Neuronal stem cell (in vitro differentiated cells): ENCODE results near the gene CRHR1.

Source experiments
- DNase-seq: peaks from one replicate; pipeline ENCODE4 v3.0.0-alpha.2; 2013; ENCODE audit warnings: low spot score
- H2AFZ ChIP-seq: one replicate; pipeline ENCODE4 v1.6.1; 2013; ENCODE audit warnings: mild to moderate bottlenecking, low read length, inconsistent platforms
- H2AK5ac ChIP-seq: 2 replicates; pipeline ENCODE4 v1.6.1; 2013; ENCODE audit warnings: low read depth, mild to moderate bottlenecking, inconsistent platforms, low read length, moderate library complexity, mixed read lengths
- H2BK120ac ChIP-seq: 2 replicates; pipeline ENCODE4 v1.6.1; 2013; ENCODE audit warnings: low read depth, mild to moderate bottlenecking, inconsistent platforms, low read length, moderate library complexity, mixed read lengths
- H2BK12ac ChIP-seq: one replicate; pipeline ENCODE4 v1.6.1; 2013; ENCODE audit warnings: low read length, inconsistent platforms
- H2BK15ac ChIP-seq: 2 replicates; pipeline ENCODE4 v1.6.1; 2013; ENCODE audit warnings: mild to moderate bottlenecking, low read length, inconsistent platforms, mixed read lengths
- H2BK5ac ChIP-seq: one replicate; pipeline ENCODE4 v1.6.1; 2013; ENCODE audit warnings: inconsistent platforms, mild to moderate bottlenecking, low read length, moderate library complexity
- H3K14ac ChIP-seq: one replicate; pipeline ENCODE4 v1.6.1; 2013; ENCODE audit warnings: low read length, inconsistent platforms
- H3K18ac ChIP-seq: 2 replicates; pipeline ENCODE4 v1.6.1; 2013; ENCODE audit warnings: low read length, inconsistent platforms
- H3K23ac ChIP-seq: 2 replicates; pipeline ENCODE4 v1.6.1; 2013; ENCODE audit warnings: low read depth, mild to moderate bottlenecking, mixed read lengths, low read length, inconsistent platforms; ENCODE audit not compliant: poor library complexity
- H3K27ac ChIP-seq: replicated peaks from 3 replicates; pipeline ENCODE4 v1.5.1; 2013; ENCODE audit warnings: low read length, inconsistent platforms
- H3K27me3 ChIP-seq, 3 experiments: 2 replicates each; pipeline ENCODE4 v1.6.1; 2013; ENCODE audit warnings: low read length in 3 of 3, mild to moderate bottlenecking in 2 of 3, inconsistent platforms in 1 of 3, low read depth in 1 of 3, mixed read lengths in 1 of 3, moderate library complexity in 1 of 3; ENCODE audit not compliant: control insufficient read depth in 3 of 3, insufficient read depth in 3 of 3
- H3K36me3 ChIP-seq, 2 donors: replicated peaks in 1 of 2; 2 replicates each; pipeline ENCODE4 v1.6.1; 2013; ENCODE audit warnings: low read length in 2 of 2; ENCODE audit not compliant: control insufficient read depth in 2 of 2, insufficient read depth in 2 of 2
- H3K4ac ChIP-seq: 2 replicates; pipeline ENCODE4 v1.6.1; 2013; ENCODE audit warnings: inconsistent platforms, mild to moderate bottlenecking, low read length, moderate library complexity
- H3K4me1 ChIP-seq, 2 donors: 1 replicate in 1 of 2; 2 replicates in 1 of 2; pipeline ENCODE4 v1.6.1; 2013; ENCODE audit warnings: low read length in 2 of 2, low read depth in 1 of 2; ENCODE audit not compliant: control insufficient read depth in 2 of 2, insufficient read depth in 1 of 2
- H3K4me2 ChIP-seq: one replicate; pipeline ENCODE4 v1.6.1; 2013; ENCODE audit warnings: mild to moderate bottlenecking, low read length, inconsistent platforms; ENCODE audit not compliant: insufficient read depth, poor library complexity, severe bottlenecking
- H3K4me3 ChIP-seq, 2 donors: 2 replicates each; pipeline ENCODE4 v1.5.1; 2013; ENCODE audit warnings: low read length in 2 of 2, mild to moderate bottlenecking in 2 of 2, inconsistent platforms in 1 of 2, moderate library complexity in 1 of 2
- H3K79me1 ChIP-seq: one replicate; pipeline ENCODE4 v1.6.1; 2013; ENCODE audit warnings: low read depth, mild to moderate bottlenecking, inconsistent platforms, low read length, moderate library complexity
- H3K9ac ChIP-seq: one replicate; pipeline ENCODE4 v1.6.1; 2013; ENCODE audit warnings: mild to moderate bottlenecking, low read depth, low read length, inconsistent platforms; ENCODE audit not compliant: poor library complexity
- H3K9me3 ChIP-seq, 2 donors: replicated peaks in 1 of 2; 2 replicates each; pipeline versions ENCODE3 to v1.6.1; 2013; ENCODE audit warnings: low read length in 2 of 2, mild to moderate bottlenecking in 2 of 2, inconsistent platforms in 1 of 2, low read depth in 1 of 2, mixed read lengths in 1 of 2, moderate library complexity in 1 of 2; ENCODE audit not compliant: control insufficient read depth in 2 of 2, insufficient read depth in 1 of 2
- H4K8ac ChIP-seq: one replicate; pipeline ENCODE4 v1.6.1; 2013; ENCODE audit warnings: low read depth, mild to moderate bottlenecking, inconsistent platforms, low read length, moderate library complexity
- H4K91ac ChIP-seq: one replicate; pipeline ENCODE4 v1.6.1; 2013; ENCODE audit warnings: low read length, low read depth, mild to moderate bottlenecking, inconsistent platforms; ENCODE audit not compliant: poor library complexity
- WGBS, 2 donors: extraction: QIAGEN DNeasy Blood & Tissue Kit; methylation state at CpG; one replicate each; pipeline ENCODE4 v1.1.7; 2013; ENCODE audit warnings: missing lambda C conversion rate in 2 of 2, mixed read lengths in 1 of 2; ENCODE audit not compliant: insufficient read length in 2 of 2, insufficient replicate concordance in 1 of 2; ENCODE audit errors: extremely low coverage in 2 of 2; 5-methylcytosine and 5-hydroxymethylcytosine counted together

Gene CRHR1

DNA sequence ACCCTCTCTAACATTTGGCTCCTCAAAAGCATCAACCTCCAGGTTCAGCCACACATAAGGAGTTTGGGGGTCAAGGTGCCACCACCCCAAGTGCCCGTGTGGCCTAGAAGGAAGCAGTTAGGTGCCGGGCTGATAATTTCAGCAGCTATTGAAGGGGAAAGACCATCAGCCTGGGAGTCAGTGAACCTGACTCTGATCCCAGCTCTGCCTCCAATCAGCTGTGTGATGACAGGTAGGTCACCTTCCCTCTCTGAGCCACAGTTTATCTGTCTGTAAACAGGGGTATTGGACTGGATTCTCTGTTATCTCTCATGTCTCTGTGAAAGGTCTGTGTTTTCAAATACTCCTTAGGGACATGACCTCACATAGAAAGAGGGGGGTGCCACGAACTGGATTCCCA lies 3.9 kb downstream of the CRHR1 start:
- Histone ChIP-seq H3K9me3 (no peaks in the 10 kb centered on the region), H2BK120ac (no peak overlapping the region), H4K8ac (no peak overlapping the region), H3K4me3 (no peak overlapping the region), H3K4ac (no peak overlapping the region), H3K14ac (no peak overlapping the region), H3K79me1 (no peaks in the 10 kb centered on the region), H2AK5ac (no peak overlapping the region), H2BK15ac (no peak overlapping the region), H3K27ac (no peak overlapping the region), H3K4me1 (peaks cover 4 to 12% of the 10 kb centered on the region in 2 donors), H3K23ac (no peak overlapping the region), H2AFZ (no peak overlapping the region), H3K9ac (no peak overlapping the region), H4K91ac (no peak overlapping the region), H2BK5ac (no peak overlapping the region), H3K4me2 (no peak overlapping the region), H3K27me3 (peaks cover 0 to 94% (median 22%) of the 10 kb centered on the region in 3 experiments), H3K18ac (no peak overlapping the region), H3K36me3 (no peaks in the 10 kb centered on the region), H2BK12ac (no peak overlapping the region)
- no CpG with 5 or more reads among the region's 3 CpGs for WGBS, 2 donors
- no peak for DNase-seq

DNA sequence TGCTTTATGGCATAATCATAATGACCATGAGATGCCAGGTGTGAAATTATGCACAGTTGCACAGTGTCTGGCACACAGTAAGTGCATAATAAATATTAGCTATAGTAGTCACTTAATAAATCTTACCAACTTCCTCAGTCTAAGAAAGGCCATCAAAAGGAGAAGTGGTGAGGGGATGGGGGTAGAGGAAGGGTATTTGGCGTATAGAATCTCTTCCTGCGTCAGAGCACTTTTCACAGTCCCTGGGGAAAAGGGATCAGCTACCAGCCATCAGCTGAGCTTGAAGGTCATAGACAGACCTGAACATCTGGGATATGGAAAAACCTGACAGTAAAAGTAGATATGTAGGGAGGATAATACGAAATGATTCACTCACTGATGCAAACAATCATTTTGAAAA lies 5.8 kb downstream of the CRHR1 start:
- Histone ChIP-seq H3K23ac (no peak overlapping the region), H2BK5ac (no peak overlapping the region), H3K4me1 (peaks cover 2 to 5% of the 10 kb centered on the region in 2 donors), H3K9ac (no peak overlapping the region), H3K27me3 (peaks cover 0 to 91% (median 14%) of the 10 kb centered on the region in 3 experiments), H3K36me3 (no peaks in the 10 kb centered on the region), H2BK120ac (no peak overlapping the region), H3K14ac (no peak overlapping the region), H2AFZ (no peak overlapping the region), H2AK5ac (no peak overlapping the region), H4K91ac (no peak overlapping the region), H2BK15ac (no peak overlapping the region), H3K4me3 (no peak overlapping the region), H3K9me3 (no peaks in the 10 kb centered on the region), H3K27ac (no peak overlapping the region), H3K4me2 (no peak overlapping the region), H3K18ac (no peak overlapping the region), H4K8ac (no peak overlapping the region), H2BK12ac (no peak overlapping the region), H3K79me1 (no peaks in the 10 kb centered on the region), H3K4ac (no peak overlapping the region)
- WGBS, 2 donors, result no CpG with 5 or more reads among the region's 3 CpGs
- DNase-seq, result no peak

GRCh38 chr17:45790296-45790922 lies 6.3 kb downstream of the CRHR1 start:
- WGBS, 2 donors, result no CpG with 5 or more reads among the region's 11 CpGs
- Histone ChIP-seq H3K4ac (no peak overlapping the region), H3K79me1 (no peaks in the 10 kb centered on the region), H3K4me3 (no peak overlapping the region), H3K23ac (no peak overlapping the region), H3K27ac (no peak overlapping the region), H3K9me3 (no peaks in the 10 kb centered on the region), H2BK12ac (no peak overlapping the region), H2AK5ac (no peak overlapping the region), H3K4me1 (peaks cover 0 to 8% of the 10 kb centered on the region in 2 donors), H3K9ac (no peak overlapping the region), H2AFZ (no peak overlapping the region), H4K91ac (no peak overlapping the region), H2BK15ac (no peak overlapping the region), H2BK5ac (no peak overlapping the region), H3K36me3 (no peaks in the 10 kb centered on the region), H2BK120ac (no peak overlapping the region), H4K8ac (no peak overlapping the region), H3K14ac (no peak overlapping the region), H3K27me3 (peaks cover 0 to 91% (median 8%) of the 10 kb centered on the region in 3 experiments), H3K18ac (no peak overlapping the region), H3K4me2 (no peak overlapping the region)
- no peak for DNase-seq

DNA sequence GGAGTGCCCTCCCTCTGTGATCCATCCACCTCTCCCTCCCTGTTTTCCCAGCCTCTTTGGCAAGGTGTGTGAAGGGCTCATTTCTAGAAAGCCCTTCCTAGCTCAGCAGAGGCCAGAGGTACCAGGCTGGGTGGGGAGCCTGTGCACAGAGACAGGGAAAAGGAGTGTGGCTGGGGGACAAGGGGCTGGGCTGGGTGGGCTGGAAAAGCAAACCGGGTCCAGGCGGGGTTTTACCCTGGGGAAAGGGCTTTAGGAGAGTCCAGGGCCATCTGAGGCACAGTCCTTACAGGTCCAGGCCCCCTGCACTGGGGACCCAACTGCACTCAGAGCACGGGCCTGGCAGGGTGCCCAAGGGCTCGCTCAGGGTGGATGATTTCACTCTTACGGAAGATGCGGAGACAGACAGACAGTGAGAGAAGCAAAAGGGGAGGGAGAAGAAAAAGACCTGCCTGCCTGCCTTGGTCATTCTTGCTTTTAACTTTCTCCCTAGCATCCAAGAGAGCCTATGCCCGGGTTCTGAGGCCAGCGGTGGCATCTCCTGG lies 7.0 kb downstream of the CRHR1 start:
- no peak overlapping the region for H3K4me2 ChIP-seq
- no peak overlapping the region for H2BK120ac ChIP-seq
- no peak overlapping the region for H2BK5ac ChIP-seq
- peaks cover 0 to 89% (median 2%) of the 10 kb centered on the region in 3 experiments for H3K27me3 ChIP-seq
- no peak overlapping the region for H2BK12ac ChIP-seq
- H2BK15ac ChIP-seq, result no peak overlapping the region
- H3K14ac ChIP-seq, result no peak overlapping the region
- no peak overlapping the region for H2AK5ac ChIP-seq
- peak overlapping the region; percentile 39 for H3K18ac ChIP-seq
- peaks cover 0 to 6% of the 10 kb centered on the region in 2 donors for H3K4me1 ChIP-seq
- H4K8ac ChIP-seq, result no peak overlapping the region
- H3K4ac ChIP-seq, result no peak overlapping the region
- WGBS, 2 donors, result no CpG with 5 or more reads among the region's 8 CpGs
- no peaks in the 10 kb centered on the region for H3K36me3 ChIP-seq
- no peaks in the 10 kb centered on the region for H3K79me1 ChIP-seq
- no peak overlapping the region for H3K23ac ChIP-seq
- H3K4me3 ChIP-seq, result no peak overlapping the region
- no peak overlapping the region for H3K27ac ChIP-seq
- H3K9ac ChIP-seq, result no peak overlapping the region
- H2AFZ ChIP-seq, result no peak overlapping the region
- no peaks in the 10 kb centered on the region for H3K9me3 ChIP-seq
- no peak for DNase-seq
- H4K91ac ChIP-seq, result no peak overlapping the region
